Kidney epithelial cell (primary cell): Measurements from ENCODE around the gene CAVIN4. TPM values are rescaled to one million over a fixed set of nuclear protein-coding genes. Genes with fewer than 3 reads are reported as not detected.
A peak's percentile ranks its signal among the peaks of the same experiment; 100 is the strongest.

Experiments
- DNase-seq: peaks from one replicate; pipeline ENCODE4 v3.0.0-alpha.2; 2010; ENCODE audit warnings: low read depth
- H3K27me3 ChIP-seq: 2 replicates; pipeline ENCODE4 v1.6.0; 2011; ENCODE audit warnings: low read length; ENCODE audit not compliant: control insufficient read depth, insufficient read depth
- H3K36me3 ChIP-seq: 2 replicates; pipeline ENCODE4 v1.5.1; 2011; ENCODE audit warnings: low read length; ENCODE audit not compliant: control insufficient read depth, insufficient read depth
- H3K4me3 ChIP-seq: 2 replicates; pipeline ENCODE4 v1.5.1; 2011; ENCODE audit warnings: low read depth, mild to moderate bottlenecking, control low read depth, low read length
- total RNA-seq: library from RNA; depleted of rRNA; stranded (reverse); fragments of >200 nt; gene quantifications from 2 replicates; pipeline ENCODE4 v1.2.3, GENCODE V29; 2015
- TF ChIP-seq, protein P1 (sequence below): IDR thresholded peaks from 2 replicates; pipeline ENCODE4 v1.5.1; 2011; ENCODE audit warnings: mild to moderate bottlenecking, moderate library complexity, low read length, control low read depth, inconsistent platforms; ENCODE audit not compliant: insufficient read depth, poor library complexity, severe bottlenecking

Gene CAVIN4
- total RNA-seq, 1 donor from 2014 or later = 3.1 TPM

- Histone ChIP-seq H3K4me3 (no peak overlapping the region), H3K27me3 (no peaks in the 10 kb centered on the region), H3K36me3 (no peaks in the 10 kb centered on the region)
- no peak for DNase-seq
- TF ChIP-seq, protein P1, sequence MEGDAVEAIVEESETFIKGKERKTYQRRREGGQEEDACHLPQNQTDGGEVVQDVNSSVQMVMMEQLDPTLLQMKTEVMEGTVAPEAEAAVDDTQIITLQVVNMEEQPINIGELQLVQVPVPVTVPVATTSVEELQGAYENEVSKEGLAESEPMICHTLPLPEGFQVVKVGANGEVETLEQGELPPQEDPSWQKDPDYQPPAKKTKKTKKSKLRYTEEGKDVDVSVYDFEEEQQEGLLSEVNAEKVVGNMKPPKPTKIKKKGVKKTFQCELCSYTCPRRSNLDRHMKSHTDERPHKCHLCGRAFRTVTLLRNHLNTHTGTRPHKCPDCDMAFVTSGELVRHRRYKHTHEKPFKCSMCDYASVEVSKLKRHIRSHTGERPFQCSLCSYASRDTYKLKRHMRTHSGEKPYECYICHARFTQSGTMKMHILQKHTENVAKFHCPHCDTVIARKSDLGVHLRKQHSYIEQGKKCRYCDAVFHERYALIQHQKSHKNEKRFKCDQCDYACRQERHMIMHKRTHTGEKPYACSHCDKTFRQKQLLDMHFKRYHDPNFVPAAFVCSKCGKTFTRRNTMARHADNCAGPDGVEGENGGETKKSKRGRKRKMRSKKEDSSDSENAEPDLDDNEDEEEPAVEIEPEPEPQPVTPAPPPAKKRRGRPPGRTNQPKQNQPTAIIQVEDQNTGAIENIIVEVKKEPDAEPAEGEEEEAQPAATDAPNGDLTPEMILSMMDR = no peak
Observed at GRCh38 chr9:100591139-100591538, 13.3 kb downstream of the CAVIN4 start.

DNA sequence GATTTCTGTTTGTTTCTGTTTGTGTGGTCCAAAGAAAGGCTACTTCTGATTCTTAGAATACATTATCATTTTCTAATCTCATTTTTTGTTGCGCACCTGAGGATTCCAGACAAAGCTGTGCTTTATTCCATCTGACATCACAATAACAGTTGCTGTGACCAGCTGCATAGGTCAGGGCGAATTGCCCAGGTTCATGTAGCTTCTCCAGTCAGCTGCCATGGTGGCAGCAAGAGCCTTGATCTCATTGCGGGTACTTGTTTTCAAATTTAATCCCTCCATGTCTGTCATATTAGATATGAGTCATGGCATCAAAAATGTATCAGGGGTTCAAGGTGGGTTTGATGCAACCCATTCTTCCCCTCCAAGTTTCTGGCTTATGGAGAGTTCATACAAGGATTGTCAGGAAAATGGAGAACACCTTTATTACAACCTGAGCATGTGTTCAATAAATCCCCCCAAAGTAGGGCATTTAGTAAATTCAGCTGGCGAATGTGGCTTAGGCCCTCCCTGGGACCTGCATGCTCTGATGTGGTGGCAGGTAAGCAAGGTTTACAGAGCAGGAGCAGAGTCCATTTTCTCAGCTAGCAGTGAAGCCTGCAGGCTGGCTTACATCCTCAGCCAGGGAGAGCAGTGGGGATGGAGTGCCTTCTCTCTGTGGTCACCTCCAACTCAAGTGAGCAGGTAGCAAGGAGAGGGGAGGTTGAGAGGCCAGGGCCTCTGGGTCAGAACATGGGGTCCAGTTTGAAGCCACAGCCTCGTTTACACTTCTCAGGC, 13.9 kb downstream of the CAVIN4 start:
- H3K27me3 ChIP-seq = no peaks in the 10 kb centered on the region
- TF ChIP-seq, protein P1 = no peak
- DNase-seq = no peak
- H3K4me3 ChIP-seq = no peak overlapping the region
- no peaks in the 10 kb centered on the region for H3K36me3 ChIP-seq

DNA sequence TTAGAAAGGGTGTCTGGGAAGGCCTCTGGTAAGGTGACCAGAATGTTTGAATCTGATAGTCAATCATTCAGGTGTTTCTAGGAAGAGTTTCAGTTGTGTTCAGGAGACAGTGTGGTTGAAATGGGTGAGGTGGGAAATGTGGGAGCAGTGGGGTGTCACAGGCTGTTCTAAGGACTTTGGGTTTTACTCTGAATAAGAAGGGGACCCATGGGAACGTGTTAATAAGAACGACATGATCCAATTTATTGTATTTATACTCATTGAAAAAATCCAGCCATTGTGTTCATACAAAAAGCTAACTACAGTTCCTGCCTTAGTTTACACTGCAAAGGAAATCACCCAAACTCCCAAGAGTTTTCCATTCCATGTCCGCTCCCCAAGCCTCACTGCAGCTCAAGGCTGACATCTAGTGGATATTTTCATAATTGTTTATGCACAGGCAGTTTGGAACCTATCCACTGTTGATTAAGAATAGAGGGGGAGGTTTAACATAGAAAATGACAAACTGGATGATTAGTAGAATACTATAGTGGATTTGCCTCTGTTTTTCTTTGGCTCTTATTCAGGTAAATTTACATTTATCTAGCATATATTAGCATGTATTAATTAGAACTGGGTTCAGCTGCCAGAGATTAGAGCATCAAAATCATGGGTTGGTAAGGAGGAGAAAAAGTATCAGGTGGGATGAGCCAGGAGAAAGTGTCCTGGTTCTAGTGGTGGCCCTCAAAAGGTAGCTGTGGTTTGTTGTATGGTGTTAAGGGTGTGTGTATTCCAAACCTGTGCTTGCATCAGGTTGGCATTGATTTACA, 17.7 kb downstream of the CAVIN4 start:
- TF ChIP-seq, protein P1 = peak; percentile 69
- no peak overlapping the region for H3K4me3 ChIP-seq
- H3K27me3 ChIP-seq = no peaks in the 10 kb centered on the region
- H3K36me3 ChIP-seq = no peaks in the 10 kb centered on the region
- DNase-seq = no peak

- TF ChIP-seq, protein P1 = no peak
- Histone ChIP-seq H3K4me3 (no peak overlapping the region), H3K36me3 (no peaks in the 10 kb centered on the region), H3K27me3 (no peaks in the 10 kb centered on the region)
- no peak for DNase-seq
Observed at GRCh38 chr9:100597236-100597635, 19.4 kb downstream of the CAVIN4 start.

GRCh38 chr9:100598641-100599145, 20.8 kb downstream of the CAVIN4 start:
- peak overlapping the region; percentile 39 for H3K4me3 ChIP-seq
- no peaks in the 10 kb centered on the region for H3K36me3 ChIP-seq
- H3K27me3 ChIP-seq = no peaks in the 10 kb centered on the region
- TF ChIP-seq, protein P1 = no peak
- DNase-seq = no peak
